Measurements from ENCODE around the gene CLEC18A. TPM values are rescaled to one million over a fixed set of nuclear protein-coding genes. Genes with fewer than 3 reads are reported as not detected.

CLEC18A gene
- total and polyA plus RNA-seq, 2 donors (not counting 1 experiment from before 2014, with no cell fraction given) = 0.52 to 2.2 TPM

DNA sequence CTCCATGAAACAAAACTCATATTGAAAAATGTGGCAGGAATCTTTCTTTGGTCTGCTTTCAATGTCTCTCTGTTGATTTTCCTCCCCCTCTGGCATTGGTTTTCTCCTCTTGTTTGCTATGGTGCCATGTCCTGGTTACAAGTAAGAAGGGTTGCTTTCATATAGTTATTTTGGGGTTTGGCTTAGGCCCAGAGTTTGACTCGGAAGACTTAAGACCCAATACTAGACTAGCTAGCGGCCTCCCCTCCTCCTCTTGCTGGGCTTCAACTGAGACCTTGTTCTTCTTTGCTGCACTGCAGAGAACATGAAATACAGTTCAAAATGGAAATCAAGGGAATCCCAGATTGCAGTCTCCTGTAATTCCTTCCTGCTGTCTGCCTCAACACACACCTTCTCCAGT is 30.0 kb upstream of the CLEC18A start:
- no peak for ATAC-seq (ENCODE audit: low read depth)
- H3K4me1 Mint-ChIP-seq = no peaks in the 10 kb centered on the region
- no peak overlapping the region for H3K27ac Mint-ChIP-seq
- TF ChIP-seq EZH2 (IDR thresholded peaks at IDR 0.05; ENCODE audit: borderline replicate concordance, insufficient read depth, low read depth, low read length, poor library complexity, severe bottlenecking) (no peak), CTCF (IDR thresholded peaks at IDR 0.05) (no peak)
- Histone ChIP-seq H3K4me2 (replicated peaks; ENCODE audit: low read depth, low read length, poor library complexity, severe bottlenecking) (no peak overlapping the region), H3K9me3 (ENCODE audit: control extremely low read depth in 1 of 3, control insufficient read depth in 2 of 3, insufficient read depth in 1 of 3, low read length in 2 of 3) (no peaks in the 10 kb centered on the region), H3K4me1 (ENCODE audit: control insufficient read depth in 2 of 2, insufficient read depth in 2 of 2, low read length in 2 of 2) (no peaks in the 10 kb centered on the region), H3K9ac (ENCODE audit: low read length) (no peak overlapping the region), H3K27ac (ENCODE audit: low read length in 2 of 2) (no peak overlapping the region), H3K4me3 (ENCODE audit: control extremely low read depth in 1 of 5, extremely low read depth in 1 of 5, insufficient read depth in 1 of 5, low read depth in 2 of 5, low read length in 4 of 5) (no peak overlapping the region), H4K20me1 (ENCODE audit: control insufficient read depth, insufficient read depth, low read length, poor library complexity, severe bottlenecking) (no peaks in the 10 kb centered on the region), H3K79me2 (ENCODE audit: control insufficient read depth, insufficient read depth, low read length) (no peaks in the 10 kb centered on the region), H2AFZ (ENCODE audit: insufficient read depth, low read depth, low read length, poor library complexity, severe bottlenecking) (no peak overlapping the region), H3K27me3 (replicated peaks in 1 of 4; ENCODE audit: control extremely low read depth in 1 of 4, control insufficient read depth in 3 of 4, insufficient read depth in 4 of 4, low read length in 3 of 4) (no peaks in the 10 kb centered on the region), H3K36me3 (replicated peaks in 1 of 2; ENCODE audit: control extremely low read depth in 1 of 2, control insufficient read depth in 1 of 2, extremely low read depth in 1 of 2, insufficient read depth in 2 of 2, low read length in 1 of 2) (peaks cover 0 to 25% of the 10 kb centered on the region in 2 experiments)
- H3K9me3 Mint-ChIP-seq (ENCODE audit: insufficient read depth) = no peaks in the 10 kb centered on the region
- no peaks in the 10 kb centered on the region for H3K27me3 Mint-ChIP-seq
- intact Hi-C loops (cut with micrococcal nuclease) = no loop called here
- ChIA-PET POLR2A (no interaction called here), CTCF (no interaction called here)
- DNase-seq = no peak
- H3K4me3 Mint-ChIP-seq = no peak overlapping the region
- 100% methylated on average over 2 of the region's 2 CpGs for WGBS (ENCODE audit: insufficient coverage)

DNA sequence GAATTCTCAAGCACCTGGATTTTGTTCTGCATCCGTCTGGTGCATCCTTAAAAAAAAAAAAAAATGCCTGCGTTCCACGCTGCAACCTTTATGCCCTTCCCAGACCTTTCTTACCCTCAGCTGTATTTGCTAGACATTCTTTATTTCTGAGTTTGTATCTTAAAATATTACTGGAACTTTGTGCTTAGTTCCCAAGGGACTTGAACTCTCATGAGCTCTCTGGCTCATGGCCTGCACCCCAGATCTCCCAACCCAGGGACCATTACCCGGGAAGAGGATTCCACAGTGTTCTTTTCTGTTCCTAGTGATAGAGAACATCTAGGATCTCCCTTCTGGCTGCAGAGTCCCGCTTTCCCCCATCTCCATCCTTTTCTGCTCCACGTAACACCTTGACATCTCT is 28.9 kb upstream of the CLEC18A start:
- DNase-seq (no peak), ATAC-seq (ENCODE audit: low read depth) (no peak)
- TF ChIP-seq EZH2 (IDR thresholded peaks at IDR 0.05; ENCODE audit: borderline replicate concordance, insufficient read depth, low read depth, low read length, poor library complexity, severe bottlenecking) (no peak), CTCF (IDR thresholded peaks at IDR 0.05) (no peak)
- no CpG with 5 or more reads among the region's 6 CpGs for WGBS (ENCODE audit: insufficient coverage)
- CTCF ChIA-PET = interaction anchor here (1.1 kb wide), 1 partner anchor 8 kb away, joined by 3 read pairs; no protein-coding TSS in a partner anchor
- Histone ChIP-seq H4K20me1 (ENCODE audit: control insufficient read depth, insufficient read depth, low read length, poor library complexity, severe bottlenecking) (no peaks in the 10 kb centered on the region), H3K9me3 (ENCODE audit: control extremely low read depth in 1 of 3, control insufficient read depth in 2 of 3, insufficient read depth in 1 of 3, low read length in 2 of 3) (no peaks in the 10 kb centered on the region), H3K4me1 (ENCODE audit: control insufficient read depth in 2 of 2, insufficient read depth in 2 of 2, low read length in 2 of 2) (no peaks in the 10 kb centered on the region), H3K4me2 (replicated peaks; ENCODE audit: low read depth, low read length, poor library complexity, severe bottlenecking) (no peak overlapping the region), H3K36me3 (replicated peaks in 1 of 2; ENCODE audit: control extremely low read depth in 1 of 2, control insufficient read depth in 1 of 2, extremely low read depth in 1 of 2, insufficient read depth in 2 of 2, low read length in 1 of 2) (peaks cover 0 to 33% of the 10 kb centered on the region in 2 experiments), H3K9ac (ENCODE audit: low read length) (no peak overlapping the region), H3K27ac (ENCODE audit: low read length in 2 of 2) (no peak overlapping the region), H2AFZ (ENCODE audit: insufficient read depth, low read depth, low read length, poor library complexity, severe bottlenecking) (no peak overlapping the region), H3K27me3 (replicated peaks in 1 of 4; ENCODE audit: control extremely low read depth in 1 of 4, control insufficient read depth in 3 of 4, insufficient read depth in 4 of 4, low read length in 3 of 4) (no peaks in the 10 kb centered on the region), H3K4me3 (ENCODE audit: control extremely low read depth in 1 of 5, extremely low read depth in 1 of 5, insufficient read depth in 1 of 5, low read depth in 2 of 5, low read length in 4 of 5) (no peak overlapping the region), H3K79me2 (ENCODE audit: control insufficient read depth, insufficient read depth, low read length) (no peaks in the 10 kb centered on the region)
- Mint-ChIP-seq H3K27me3 (no peaks in the 10 kb centered on the region), H3K9me3 (ENCODE audit: insufficient read depth) (no peaks in the 10 kb centered on the region), H3K4me3 (no peak overlapping the region), H3K4me1 (no peaks in the 10 kb centered on the region), H3K27ac (no peak overlapping the region)
- intact Hi-C loops (cut with micrococcal nuclease) = no loop called here
- POLR2A ChIA-PET = no interaction called here

Data from B cell (primary cell).